PFSK-1 (cell line): ENCODE measurements around the gene SLC9A1.

ENCODE experiments used
- FOXP2 ChIP-seq: optimal IDR thresholded peaks from 2 replicates; pipeline ENCODE3; 2011; ENCODE audit warnings: borderline replicate concordance, control low read depth, inconsistent platforms; ENCODE audit not compliant: insufficient read depth; ENCODE audit errors: extremely low read length, extremely low read depth
- POLR2AphosphoS5 ChIP-seq: IDR thresholded peaks from 2 replicates; pipeline ENCODE4 v1.6.1; 2012; ENCODE audit warnings: low read depth, mild to moderate bottlenecking, control low read depth, low read length, moderate library complexity
- SIN3A ChIP-seq: IDR thresholded peaks from 2 replicates; pipeline ENCODE4 v1.6.1; 2012; ENCODE audit warnings: mild to moderate bottlenecking, low read length, moderate library complexity, borderline replicate concordance; ENCODE audit not compliant: insufficient read depth
- TAF1 ChIP-seq: IDR thresholded peaks from 2 replicates; pipeline ENCODE4 v1.6.1; 2012; ENCODE audit warnings: low read length, control low read depth, borderline replicate concordance; ENCODE audit not compliant: insufficient read depth
- TF ChIP-seq, protein P1 (sequence below), 2 experiments: IDR thresholded peaks; 2 replicates each; pipeline versions ENCODE4 v1.6.1 to v1.8.0; 2011 to 2012; ENCODE audit warnings: low read depth in 2 of 2, low read length in 2 of 2, control low read depth in 1 of 2, inconsistent platforms in 1 of 2, mild to moderate bottlenecking in 1 of 2, moderate library complexity in 1 of 2; ENCODE audit not compliant: insufficient read depth in 1 of 2

SLC9A1 gene

DNA sequence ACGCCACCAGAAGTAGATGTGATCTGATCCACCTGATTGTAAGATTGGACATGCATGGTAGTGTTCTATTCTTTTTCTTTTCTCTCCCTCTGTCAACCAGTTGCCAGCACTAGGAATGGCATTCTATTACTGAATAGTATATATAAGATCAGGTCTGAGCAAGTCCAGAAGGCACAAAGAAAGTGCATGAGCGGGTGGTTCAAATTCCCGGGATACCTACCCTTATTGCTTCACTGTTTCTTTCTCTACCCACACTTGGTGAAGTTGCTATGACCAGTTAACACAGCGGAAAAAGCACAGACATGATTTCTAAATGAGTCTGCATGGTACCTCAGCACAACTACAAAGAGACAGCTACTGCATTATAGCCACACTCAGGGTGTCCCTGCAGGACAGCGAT, 64.0 kb downstream of the SLC9A1 start:
- no peak for TF ChIP-seq POLR2AphosphoS5
- no peak for TF ChIP-seq FOXP2
- no peak for TF ChIP-seq TAF1
- TF ChIP-seq, protein P1, sequence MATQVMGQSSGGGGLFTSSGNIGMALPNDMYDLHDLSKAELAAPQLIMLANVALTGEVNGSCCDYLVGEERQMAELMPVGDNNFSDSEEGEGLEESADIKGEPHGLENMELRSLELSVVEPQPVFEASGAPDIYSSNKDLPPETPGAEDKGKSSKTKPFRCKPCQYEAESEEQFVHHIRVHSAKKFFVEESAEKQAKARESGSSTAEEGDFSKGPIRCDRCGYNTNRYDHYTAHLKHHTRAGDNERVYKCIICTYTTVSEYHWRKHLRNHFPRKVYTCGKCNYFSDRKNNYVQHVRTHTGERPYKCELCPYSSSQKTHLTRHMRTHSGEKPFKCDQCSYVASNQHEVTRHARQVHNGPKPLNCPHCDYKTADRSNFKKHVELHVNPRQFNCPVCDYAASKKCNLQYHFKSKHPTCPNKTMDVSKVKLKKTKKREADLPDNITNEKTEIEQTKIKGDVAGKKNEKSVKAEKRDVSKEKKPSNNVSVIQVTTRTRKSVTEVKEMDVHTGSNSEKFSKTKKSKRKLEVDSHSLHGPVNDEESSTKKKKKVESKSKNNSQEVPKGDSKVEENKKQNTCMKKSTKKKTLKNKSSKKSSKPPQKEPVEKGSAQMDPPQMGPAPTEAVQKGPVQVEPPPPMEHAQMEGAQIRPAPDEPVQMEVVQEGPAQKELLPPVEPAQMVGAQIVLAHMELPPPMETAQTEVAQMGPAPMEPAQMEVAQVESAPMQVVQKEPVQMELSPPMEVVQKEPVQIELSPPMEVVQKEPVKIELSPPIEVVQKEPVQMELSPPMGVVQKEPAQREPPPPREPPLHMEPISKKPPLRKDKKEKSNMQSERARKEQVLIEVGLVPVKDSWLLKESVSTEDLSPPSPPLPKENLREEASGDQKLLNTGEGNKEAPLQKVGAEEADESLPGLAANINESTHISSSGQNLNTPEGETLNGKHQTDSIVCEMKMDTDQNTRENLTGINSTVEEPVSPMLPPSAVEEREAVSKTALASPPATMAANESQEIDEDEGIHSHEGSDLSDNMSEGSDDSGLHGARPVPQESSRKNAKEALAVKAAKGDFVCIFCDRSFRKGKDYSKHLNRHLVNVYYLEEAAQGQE (IDR thresholded peaks at IDR 0.05; ENCODE audit: insufficient read depth in 1 of 2, low read depth in 2 of 2, low read length in 2 of 2), result no peak
- TF ChIP-seq SIN3A, result no peak

DNA sequence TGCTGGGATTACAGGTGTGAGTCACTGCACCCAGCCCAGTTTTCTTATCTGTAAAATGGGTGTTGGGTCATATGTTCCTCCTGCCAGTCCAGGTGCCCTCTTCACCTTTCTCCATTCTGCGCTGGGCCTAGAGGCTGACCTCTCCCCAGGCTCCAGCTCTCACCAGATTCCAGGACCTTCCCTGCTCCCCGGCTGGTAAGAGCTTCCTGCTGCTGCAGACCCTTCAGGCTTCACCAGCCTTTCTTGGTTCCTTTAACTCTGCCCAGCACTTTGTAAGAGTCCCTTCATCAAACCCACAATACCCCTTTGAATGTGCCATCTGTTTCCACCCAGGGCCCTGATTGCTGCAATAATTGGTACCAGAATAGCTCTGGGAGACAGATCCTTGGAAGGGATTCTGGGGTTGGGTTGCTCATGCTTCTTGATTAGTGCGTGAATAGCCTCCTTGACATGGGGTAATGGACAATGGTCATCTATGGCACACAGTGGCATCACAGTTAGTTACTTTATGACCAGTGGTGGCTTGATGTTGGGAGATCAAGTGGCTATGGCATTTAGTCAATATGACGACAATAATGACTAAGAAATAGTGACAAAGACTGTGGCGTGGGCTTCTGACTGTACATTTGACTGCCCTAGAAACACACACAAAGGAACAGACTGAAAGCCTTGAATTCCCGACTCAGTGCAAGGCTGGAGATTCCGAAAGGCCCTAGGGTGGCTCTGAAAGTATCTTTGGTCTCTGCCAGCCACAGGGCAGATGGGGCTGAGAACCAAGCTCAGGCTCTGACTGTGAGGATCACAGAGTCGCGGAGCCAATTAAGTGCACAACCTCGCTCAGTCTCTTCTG, 67.3 kb downstream of the SLC9A1 start:
- TF ChIP-seq, protein P1 (IDR thresholded peaks at IDR 0.05; ENCODE audit: insufficient read depth in 1 of 2, low read depth in 2 of 2, low read length in 2 of 2), result no peak
- no peak for TF ChIP-seq TAF1
- no peak for TF ChIP-seq FOXP2
- TF ChIP-seq POLR2AphosphoS5, result no peak

GRCh38 chr1:27086628-27087027, 68.3 kb downstream of the SLC9A1 start:
- no peak for TF ChIP-seq FOXP2
- TF ChIP-seq TAF1, result no peak
- TF ChIP-seq, protein P1 (IDR thresholded peaks at IDR 0.05; ENCODE audit: insufficient read depth in 1 of 2, low read depth in 2 of 2, low read length in 2 of 2), result no peak
- TF ChIP-seq SIN3A, result no peak
- no peak for TF ChIP-seq POLR2AphosphoS5

DNA sequence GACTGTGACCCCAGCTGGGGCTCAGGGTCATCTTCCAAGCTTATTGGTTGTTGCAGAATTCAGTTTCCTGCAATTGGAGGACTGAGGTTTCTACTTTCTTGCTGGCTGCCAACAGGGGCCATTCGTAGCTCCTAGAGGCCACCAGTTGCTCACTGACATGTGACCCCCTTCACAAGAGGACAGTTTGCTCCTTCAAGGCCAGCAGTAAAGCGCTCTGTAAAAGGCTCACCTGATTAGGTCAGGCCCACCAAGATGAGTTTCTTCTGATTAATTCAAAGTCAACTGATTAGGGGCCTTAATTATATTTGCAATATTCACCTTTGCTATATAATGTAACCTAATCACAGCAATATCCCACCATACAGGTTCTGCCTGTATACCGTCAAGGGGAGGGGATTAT, 68.9 kb downstream of the SLC9A1 start:
- no peak for TF ChIP-seq FOXP2
- TF ChIP-seq TAF1, result no peak
- TF ChIP-seq POLR2AphosphoS5, result no peak
- no peak for TF ChIP-seq SIN3A
- TF ChIP-seq, protein P1 (IDR thresholded peaks at IDR 0.05; ENCODE audit: insufficient read depth in 1 of 2, low read depth in 2 of 2, low read length in 2 of 2), result no peak

GRCh38 chr1:27084107-27084506, 70.8 kb downstream of the SLC9A1 start:
- TF ChIP-seq TAF1, result no peak
- TF ChIP-seq SIN3A, result no peak
- TF ChIP-seq, protein P1 (IDR thresholded peaks at IDR 0.05; ENCODE audit: insufficient read depth in 1 of 2, low read depth in 2 of 2, low read length in 2 of 2), result no peak
- TF ChIP-seq FOXP2, result no peak
- no peak for TF ChIP-seq POLR2AphosphoS5
